ENCODE measurements around the gene CD55.
A peak's percentile ranks its signal among the peaks of the same experiment; 100 is the strongest.

The CD55 gene

GRCh38 chr1:207364614-207365013, 43.1 kb downstream of the CD55 start:
- no peak for DNase-seq

- no peak for DNase-seq
These were observed 43.6 kb downstream of the CD55 start for GRCh38 chr1:207365063-207365462.

GRCh38 chr1:207366022-207366421, 44.5 kb downstream of the CD55 start:
- DNase-seq = no peak

GRCh38 chr1:207388721-207389120, 67.2 kb downstream of the CD55 start:
- DNase-seq = no peak

- no peak for DNase-seq
These were observed 68.4 kb downstream of the CD55 start for GRCh38 chr1:207389728-207390464.

GRCh38 chr1:207393610-207394009, 72.1 kb downstream of the CD55 start:
- no peak for DNase-seq

- no peak for DNase-seq
These were observed 74.8 kb downstream of the CD55 start for GRCh38 chr1:207396168-207396746.

- DNase-seq = no peak
These were observed 76.0 kb downstream of the CD55 start for GRCh38 chr1:207397525-207397926.

GRCh38 chr1:207398986-207399385, 77.5 kb downstream of the CD55 start:
- DNase-seq = no peak

GRCh38 chr1:207401578-207401977, 80.1 kb downstream of the CD55 start:
- no peak for DNase-seq

GRCh38 chr1:207402744-207403143, 81.3 kb downstream of the CD55 start:
- DNase-seq = no peak

GRCh38 chr1:207404849-207405525, 83.5 kb downstream of the CD55 start:
- DNase-seq = peak; percentile 46

GRCh38 chr1:207405814-207406213, 84.3 kb downstream of the CD55 start:
- no peak for DNase-seq

GRCh38 chr1:207407655-207408260, 86.3 kb downstream of the CD55 start:
- no peak for DNase-seq

Measured in NCI-H774 (cell line).